HepG2 (cell line): Measurements from ENCODE around the gene ARSB. TPM values are rescaled to one million over a fixed set of nuclear protein-coding genes. Genes with fewer than 3 reads are reported as not detected.

Experiments used
- ATAC-seq: fragments of 200-7000 bp; cut with Tn5 transposase; 3 replicates; pipeline ENCODE4 v1.9.1; 2020; ENCODE audit warnings: mild to moderate bottlenecking, moderate library complexity
- BruUV-seq: library from RNA; stranded (reverse); fragments of 400-500 nt; replicated peaks from 2 replicates; lab custom pipeline; 2021; lab: Mats Ljungman, UMichigan
- CTCF ChIA-PET: fragments of 300-600 bp; formaldehyde crosslinking; extraction: SDS; loops from one replicate; lab custom pipeline; 2021; ENCODE audit warnings: low total read pairs, inconsistent platforms, low intra/inter-chr PET ratio; lab: Yijun Ruan, JAX
- POLR2A ChIA-PET: fragments of 350-600 bp; sonication (Branson Sonifier 250); formaldehyde crosslinking; loops from one replicate; lab custom pipeline; 2020; ENCODE audit warnings: antibody characterized with exemption, inconsistent platforms; lab: Yijun Ruan, JAX
- DNase-seq: peaks from one replicate; pipeline ENCODE4 v3.0.0-alpha.2; 2015; ENCODE audit warnings: low spot score
- FAIRE-seq: peaks from 3 replicates; lab custom pipeline; 2011; peaks lifted over from hg19 to GRCh38; lab: Jason Lieb, UNC
- H2AFZ ChIP-seq: one replicate; pipeline ENCODE4 v1.6.1; 2011; ENCODE audit warnings: low read length, inconsistent platforms
- H3K27ac ChIP-seq: fragments of 300-600 bp; 3 replicates; pipeline ENCODE4 v1.8.0; 2011; ENCODE audit warnings: mixed run types, mild to moderate bottlenecking, mixed read lengths, low read length, inconsistent platforms; ENCODE audit not compliant: insufficient read depth; ENCODE audit errors: extremely low read length
- H3K27me3 ChIP-seq, 2 experiments: fragments of 200-600 bp in 1 of 2; 2 replicates in 1 of 2; 3 replicates in 1 of 2; pipeline versions ENCODE4 v1.6.0 to v1.8.0; 2011; ENCODE audit warnings: low read length in 2 of 2, mild to moderate bottlenecking in 2 of 2, moderate library complexity in 2 of 2, inconsistent platforms in 1 of 2; ENCODE audit not compliant: insufficient read depth in 2 of 2, control insufficient read depth in 1 of 2
- H3K36me3 ChIP-seq, 2 experiments: fragments of 200-600 bp in 1 of 2; replicated peaks in 1 of 2; 2 replicates in 1 of 2; 3 replicates in 1 of 2; pipeline versions ENCODE4 v1.5.1 to v1.8.0; 2011; ENCODE audit warnings: low read length in 2 of 2, inconsistent platforms in 1 of 2; ENCODE audit not compliant: insufficient read depth in 2 of 2, control insufficient read depth in 1 of 2
- H3K4me1 ChIP-seq: 2 replicates; pipeline ENCODE4 v1.5.1; 2012; ENCODE audit warnings: low read length, inconsistent platforms; ENCODE audit not compliant: insufficient read depth
- H3K4me2 ChIP-seq: 2 replicates; pipeline ENCODE4 v1.6.0; 2011; ENCODE audit warnings: low read depth, low read length, inconsistent platforms
- H3K4me3 ChIP-seq, 3 experiments: fragments of 200-600 bp in 1 of 3; sonication (generic), shearing (Covaris generic) in 1 of 3; replicated peaks in 1 of 3; 2 replicates each; pipeline ENCODE4 v1.5.1; 2011 to 2016; ENCODE audit warnings: low read length in 3 of 3, inconsistent platforms in 2 of 3, low read depth in 2 of 3, mild to moderate bottlenecking in 2 of 3, control low read depth in 1 of 3, mixed read lengths in 1 of 3; ENCODE audit not compliant: insufficient read depth in 1 of 3
- H3K79me2 ChIP-seq: one replicate; pipeline ENCODE4 v1.6.1; 2011; ENCODE audit warnings: low read length, inconsistent platforms; ENCODE audit not compliant: insufficient read depth
- H3K9ac ChIP-seq: 2 replicates; pipeline ENCODE4 v1.6.0; 2011; ENCODE audit warnings: mild to moderate bottlenecking, low read depth, low read length, inconsistent platforms; ENCODE audit not compliant: insufficient read depth
- H3K9me3 ChIP-seq: 2 replicates; pipeline ENCODE4 v1.5.1; 2012; ENCODE audit warnings: mild to moderate bottlenecking, low read length
- H4K20me1 ChIP-seq: 2 replicates; pipeline ENCODE4 v1.6.0; 2011; ENCODE audit warnings: inconsistent platforms, mild to moderate bottlenecking, low read length, moderate library complexity; ENCODE audit not compliant: insufficient read depth
- AHR ChIP-seq: IDR thresholded peaks from 2 replicates; pipeline ENCODE4 v1.6.1; 2018; ENCODE audit warnings: missing genetic modification reagents, missing compliant biosample characterization
- MYNN ChIP-seq: sonication (generic); formaldehyde crosslinking; IDR thresholded peaks from 2 replicates; pipeline ENCODE4 v1.4.0; 2020; ENCODE audit warnings: mild to moderate bottlenecking, low read depth, missing genetic modification reagents
- PPARG ChIP-seq: conservative IDR thresholded peaks from 2 replicates; pipeline ENCODE4 v1.6.1; 2016; ENCODE audit warnings: missing biosample characterization, missing genetic modification reagents
- PTBP1 ChIP-seq: fragments of 200-400 bp; formaldehyde crosslinking; IDR thresholded peaks from 2 replicates; pipeline ENCODE4 v1.6.1; 2018; ENCODE audit warnings: low read length, low read depth; ENCODE audit not compliant: poor library complexity, severe bottlenecking
- SOX13 ChIP-seq, 3 experiments: fragments of 450-650 bp in 1 of 3; sonication (generic) in 1 of 3; formaldehyde crosslinking in 1 of 3; IDR thresholded peaks in 2 of 3; conservative IDR thresholded peaks in 1 of 3; 2 replicates each; pipeline versions ENCODE4 v1.5.0 to v1.6.1; 2016 to 2020; ENCODE audit warnings: antibody characterized with exemption in 1 of 3, mild to moderate bottlenecking in 1 of 3, missing compliant biosample characterization in 1 of 3, missing genetic modification reagents in 1 of 3, moderate library complexity in 1 of 3
- SOX5 ChIP-seq: IDR thresholded peaks from 2 replicates; pipeline ENCODE4 v1.6.1; 2016; ENCODE audit warnings: borderline replicate concordance
- SRSF9 ChIP-seq: fragments of 200-400 bp; formaldehyde crosslinking; IDR thresholded peaks from 2 replicates; pipeline ENCODE4 v1.6.1; 2018; ENCODE audit warnings: borderline replicate concordance, mild to moderate bottlenecking, low read depth, low read length; ENCODE audit not compliant: insufficient read depth, poor library complexity, severe bottlenecking
- TCF12 ChIP-seq, 2 experiments: fragments of 450-650 bp in 1 of 2; sonication (generic) in 1 of 2; formaldehyde crosslinking in 1 of 2; IDR thresholded peaks; 2 replicates each; pipeline versions ENCODE4 v1.6.1 to v1.8.0; 2017 to 2022; ENCODE audit warnings: antibody characterized with exemption in 1 of 2, mild to moderate bottlenecking in 1 of 2, missing genetic modification reagents in 1 of 2, moderate library complexity in 1 of 2
- XRCC5 ChIP-seq: fragments of 200-400 bp; formaldehyde crosslinking; optimal IDR thresholded peaks from 2 replicates; pipeline ENCODE3; 2017; ENCODE audit warnings: mild to moderate bottlenecking, low read length
- ZNF318 ChIP-seq: sonication (generic); formaldehyde crosslinking; IDR thresholded peaks from 2 replicates; pipeline ENCODE4 v1.4.0; 2020; ENCODE audit warnings: mild to moderate bottlenecking, missing genetic modification reagents
- ZNF563 ChIP-seq: sonication (generic); formaldehyde crosslinking; IDR thresholded peaks from 2 replicates; pipeline ENCODE4 v1.8.0; 2022; ENCODE audit warnings: mild to moderate bottlenecking, moderate library complexity, missing genetic modification reagents
- ZNF674 ChIP-seq: sonication (generic); formaldehyde crosslinking; IDR thresholded peaks from 2 replicates; pipeline ENCODE4 v1.5.0; 2020; ENCODE audit warnings: low read depth, mild to moderate bottlenecking, missing genetic modification reagents
- ZNF784 ChIP-seq: sonication (generic); formaldehyde crosslinking; IDR thresholded peaks from 2 replicates; pipeline ENCODE4 v1.5.1; 2020; ENCODE audit warnings: missing genetic modification reagents, mild to moderate bottlenecking, borderline replicate concordance
- ZZZ3 ChIP-seq: sonication (generic); formaldehyde crosslinking; IDR thresholded peaks from 2 replicates; pipeline ENCODE4 v1.4.0; 2020; ENCODE audit warnings: missing genetic modification reagents, mild to moderate bottlenecking, borderline replicate concordance
- WGBS: methylation state at CpG from one replicate; pipeline ENCODE4 v1.1.6; 2017; ENCODE audit warnings: low lambda C conversion rate; 5-methylcytosine and 5-hydroxymethylcytosine counted together
- in situ Hi-C: cut with HindIII; loops from 2 replicates; pipeline ENCODE4 v1.10.0; 2017; ENCODE audit warnings: low pct_unique_long_range_greater_than_20kb; ENCODE audit not compliant: extremely low pct_ligation_motif_present
- intact Hi-C: fragments of 100-400 bp; cut with micrococcal nuclease; formaldehyde crosslinking; loops from one replicate; pipeline ENCODE4 v1.10.0; 2022; ENCODE audit not compliant: unreplicated experiment
- polyA plus RNA-seq, 8 experiments: library from polyadenylated mRNA; depleted of rRNA in 3 of 8; stranded (reverse) in 7 of 8; unstranded in 1 of 8; fragments of >200 nt; fragmentation: Illumina TruSeq in 4 of 8; extraction: Trizol in 4 of 8; gene quantifications; 2 replicates each; pipeline versions ENCODE4 v1.2.1 to v1.2.3, GENCODE V29; 2011 to 2016; ENCODE audit warnings: low read depth in 4 of 8, missing spikeins in 1 of 8, mixed read lengths in 1 of 8; ENCODE audit not compliant: insufficient read depth in 1 of 8
- total RNA-seq, 5 experiments: library from RNA; depleted of rRNA; stranded (reverse); fragments of >200 nt; fragmentation: Illumina TruSeq; extraction: Trizol; gene quantifications; 2 replicates each; pipeline ENCODE4 v1.2.3, GENCODE V29; 2016; ENCODE audit warnings: low read depth in 1 of 5

ARSB gene
- total and polyA plus RNA-seq, 2 of the 13 experiments (the other 11 are each of a cell fraction or from before 2014, with no cell fraction given), result 52.6 to 66.4 TPM

GRCh38 chr5:78890667-78891379, 94.3 kb downstream of the ARSB start:
- intact Hi-C loops, result loop anchor here (10.0 kb wide), 1 partner anchor 244 kb away; no protein-coding TSS in a partner anchor
- Histone ChIP-seq H3K4me1 (peaks cover 13% of the 10 kb centered on the region), H3K27ac (no peak overlapping the region), H3K27me3 (no peaks in the 10 kb centered on the region), H4K20me1 (no peaks in the 10 kb centered on the region), H2AFZ (no peak overlapping the region), H3K4me3 (no peak overlapping the region), H3K9me3 (no peaks in the 10 kb centered on the region), H3K79me2 (no peaks in the 10 kb centered on the region), H3K4me2 (no peak overlapping the region), H3K9ac (no peak overlapping the region), H3K36me3 (peaks cover 7 to 26% of the 10 kb centered on the region in 2 experiments; a peak in 4 of 5 replicates)
- BruUV-seq, result no TSS peak
- 80% methylated on average over 3 of the region's 3 CpGs for WGBS
- ChIA-PET POLR2A (no interaction called here), CTCF (no interaction called here)
- no peak for DNase-seq
- in situ Hi-C loops, result loop anchor here (10.0 kb wide), 1 partner anchor 244 kb away; no protein-coding TSS in a partner anchor
- ATAC-seq, result no peak
- FAIRE-seq, result no peak
- TF ChIP-seq MYNN (CRISPR knock-in tag) (no peak), ZNF674 (no peak), SOX13 (IDR thresholded peaks at IDR 0.05) (no peak), SOX13 (CRISPR knock-in tag; conservative IDR thresholded peaks at IDR 0.05 in 1 of 2, IDR thresholded peaks at IDR 0.05 in 1 of 2) (peak in 1 of 2 experiments; percentile 75; a peak in 2 of 4 replicates), AHR (CRISPR knock-in tag) (no peak), ZZZ3 (CRISPR knock-in tag) (no peak), PTBP1 (no peak), ZNF784 (CRISPR knock-in tag) (no peak), XRCC5 (no peak), ZNF563 (CRISPR knock-in tag) (no peak), SRSF9 (no peak), PPARG (CRISPR knock-in tag) (peak; percentile 54; the same call in 1 of the 2 replicates), ZNF318 (no peak), TCF12 (IDR thresholded peaks at IDR 0.05) (no peak), TCF12 (CRISPR knock-in tag; IDR thresholded peaks at IDR 0.05) (no peak), SOX5 (CRISPR knock-in tag) (peak; percentile 60; the same call in 1 of the 2 replicates)
